Loucy (cell line): ENCODE results near the gene ERICH6B.

Experiments used
- H2AFZ ChIP-seq: fragments of 200-600 bp; sonication (generic); 2 replicates; pipeline ENCODE4 v1.6.0; 2016; ENCODE audit warnings: antibody characterized with exemption, mild to moderate bottlenecking, low read length, moderate library complexity
- H3F3A ChIP-seq: fragments of 200-600 bp; 2 replicates; pipeline ENCODE4 v1.6.0; 2016; ENCODE audit warnings: antibody characterized with exemption, low read depth, mild to moderate bottlenecking
- H3K27me3 ChIP-seq: fragments of 200-600 bp; sonication (generic); 2 replicates; pipeline ENCODE4 v1.6.1; 2014; ENCODE audit warnings: low read length, mild to moderate bottlenecking; ENCODE audit not compliant: insufficient read depth, poor library complexity, severe bottlenecking
- H3K36me3 ChIP-seq: fragments of 200-600 bp; sonication (generic); 2 replicates; pipeline ENCODE4 v1.6.1; 2016; ENCODE audit warnings: low read length; ENCODE audit not compliant: insufficient read depth
- H3K4me1 ChIP-seq: fragments of 200-600 bp; sonication (generic); 2 replicates; pipeline ENCODE4 v1.5.1; 2014; ENCODE audit warnings: low read length, mild to moderate bottlenecking; ENCODE audit not compliant: insufficient read depth, poor library complexity, severe bottlenecking
- H3K4me2 ChIP-seq: fragments of 200-600 bp; sonication (generic); 2 replicates; pipeline ENCODE4 v1.6.0; 2014; ENCODE audit warnings: antibody characterized with exemption, low read length, low read depth, mild to moderate bottlenecking; ENCODE audit not compliant: poor library complexity, severe bottlenecking
- H3K4me3 ChIP-seq: fragments of 200-600 bp; sonication (generic); 2 replicates; pipeline ENCODE4 v1.5.1; 2014; ENCODE audit warnings: low read length, mild to moderate bottlenecking, mixed read lengths; ENCODE audit not compliant: poor library complexity, severe bottlenecking
- H3K79me2 ChIP-seq: fragments of 200-600 bp; sonication (generic); 2 replicates; pipeline ENCODE4 v1.6.1; 2014; ENCODE audit warnings: low read length; ENCODE audit not compliant: insufficient read depth
- H3K9ac ChIP-seq: fragments of 200-600 bp; sonication (generic); 2 replicates; pipeline ENCODE4 v1.6.0; 2014; ENCODE audit warnings: mild to moderate bottlenecking, low read depth, low read length, moderate library complexity; ENCODE audit not compliant: poor library complexity, severe bottlenecking
- H3K9me2 ChIP-seq: fragments of 200-600 bp; sonication (generic); replicated peaks from 2 replicates; pipeline ENCODE4 v1.6.1; 2016; ENCODE audit warnings: low read depth, low read length, mixed read lengths
- H3K9me3 ChIP-seq: fragments of 200-600 bp; sonication (generic); 2 replicates; pipeline ENCODE4 v1.6.1; 2014; ENCODE audit warnings: mild to moderate bottlenecking, antibody characterized with exemption, low read length, low read depth; ENCODE audit not compliant: insufficient read depth
- H4K20me1 ChIP-seq: fragments of 200-600 bp; sonication (generic); 2 replicates; pipeline ENCODE4 v1.6.0; 2014; ENCODE audit warnings: antibody characterized with exemption, low read length, mild to moderate bottlenecking; ENCODE audit not compliant: insufficient read depth, poor library complexity, severe bottlenecking
- CTCF ChIP-seq: fragments of 200-600 bp; sonication (generic); conservative IDR thresholded peaks from 2 replicates; pipeline ENCODE4 v1.5.1; 2014; ENCODE audit warnings: mild to moderate bottlenecking, antibody characterized with exemption, low read length
- EZH2phosphoT487 ChIP-seq: fragments of 200-600 bp; IDR thresholded peaks from 2 replicates; pipeline ENCODE4 v1.6.1; 2018; ENCODE audit warnings: antibody characterized with exemption, mild to moderate bottlenecking, moderate library complexity, borderline replicate concordance

ERICH6B gene

GRCh38 chr13:45519493-45519892 lies 96.0 kb downstream of the ERICH6B start:
- H3K4me2 ChIP-seq, result no peak overlapping the region
- no peak overlapping the region for H2AFZ ChIP-seq
- H3K79me2 ChIP-seq, result no peaks in the 10 kb centered on the region
- no peaks in the 10 kb centered on the region for H3K9me3 ChIP-seq
- H3K9ac ChIP-seq, result no peak overlapping the region
- H4K20me1 ChIP-seq, result no peaks in the 10 kb centered on the region
- no peaks in the 10 kb centered on the region for H3K4me1 ChIP-seq
- no peaks in the 10 kb centered on the region for H3K27me3 ChIP-seq
- H3K9me2 ChIP-seq, result no peaks in the 10 kb centered on the region
- TF ChIP-seq EZH2phosphoT487 (no peak), CTCF (no peak)
- H3K36me3 ChIP-seq, result peaks cover 74% of the 10 kb centered on the region; the same call in 1 of the 2 replicates
- H3K4me3 ChIP-seq, result no peak overlapping the region
- H3F3A ChIP-seq, result no peaks in the 10 kb centered on the region

GRCh38 chr13:45518525-45519245 lies 96.9 kb downstream of the ERICH6B start:
- Histone ChIP-seq H2AFZ (no peak overlapping the region), H3K27me3 (no peaks in the 10 kb centered on the region), H3K4me3 (no peak overlapping the region), H3F3A (no peaks in the 10 kb centered on the region), H3K4me1 (no peaks in the 10 kb centered on the region), H3K79me2 (no peaks in the 10 kb centered on the region), H3K4me2 (no peak overlapping the region), H3K9me3 (no peaks in the 10 kb centered on the region), H4K20me1 (no peaks in the 10 kb centered on the region), H3K9ac (no peak overlapping the region), H3K36me3 (peaks cover 74% of the 10 kb centered on the region; the same call in 1 of the 2 replicates), H3K9me2 (no peaks in the 10 kb centered on the region)
- TF ChIP-seq CTCF (no peak), EZH2phosphoT487 (no peak)

GRCh38 chr13:45516757-45517156 lies 98.8 kb downstream of the ERICH6B start:
- H3K27me3 ChIP-seq, result no peaks in the 10 kb centered on the region
- H3K36me3 ChIP-seq, result peaks cover 78% of the 10 kb centered on the region; the same call in 1 of the 2 replicates
- no peaks in the 10 kb centered on the region for H3K9me2 ChIP-seq
- H3F3A ChIP-seq, result no peaks in the 10 kb centered on the region
- no peak overlapping the region for H3K9ac ChIP-seq
- H3K4me2 ChIP-seq, result no peak overlapping the region
- H3K9me3 ChIP-seq, result no peaks in the 10 kb centered on the region
- no peak for TF ChIP-seq EZH2phosphoT487
- TF ChIP-seq CTCF, result no peak
- H3K4me3 ChIP-seq, result no peak overlapping the region
- no peaks in the 10 kb centered on the region for H4K20me1 ChIP-seq
- H2AFZ ChIP-seq, result no peak overlapping the region
- no peaks in the 10 kb centered on the region for H3K4me1 ChIP-seq
- H3K79me2 ChIP-seq, result no peaks in the 10 kb centered on the region
